ENCODE results near the gene AIPL1. TPM values are rescaled to one million over a fixed set of nuclear protein-coding genes. Genes with fewer than 3 reads are reported as not detected.

Gene AIPL1
- total RNA-seq, 4 donors from 2014 or later: not detected

- Histone ChIP-seq H3K4me1 (peaks cover 0 to 11% (median 0%) of the 10 kb centered on the region in 3 donors), H3K4me3 (no peak overlapping the region), H3K27me3 (peaks cover 5% of the 10 kb centered on the region), H3K27ac (no peak overlapping the region), H3K9me3 (no peaks in the 10 kb centered on the region), H3K36me3 (peaks cover 0 to 20% of the 10 kb centered on the region in 2 donors)
- ATAC-seq: no peak
- TF ChIP-seq CTCF (IDR thresholded peaks at IDR 0.05) (no peak), EP300 (IDR thresholded peaks at IDR 0.05) (no peak), POLR2A (IDR thresholded peaks at IDR 0.05) (no peak), POLR2AphosphoS5 (IDR thresholded peaks at IDR 0.05) (no peak)
- 43 to 54% methylated on average over 6 to 10 of the region's 12 CpGs for WGBS, 2 donors (ENCODE audit: low coverage in 1 of 2)
These were observed 16.3 kb upstream of the AIPL1 start for GRCh38 chr17:6450926-6451832.

GRCh38 chr17:6449307-6449706, 14.4 kb upstream of the AIPL1 start:
- Histone ChIP-seq H3K27ac (no peak overlapping the region), H3K36me3 (peaks cover 0 to 10% of the 10 kb centered on the region in 2 donors), H3K4me1 (peaks cover 0 to 7% (median 4%) of the 10 kb centered on the region in 3 donors), H3K27me3 (no peaks in the 10 kb centered on the region), H3K4me3 (no peak overlapping the region), H3K9me3 (no peaks in the 10 kb centered on the region)
- WGBS, 2 donors (ENCODE audit: low coverage in 1 of 2): 60 to 100% methylated on average over 1 to 4 of the region's 6 CpGs
- no peak for TF ChIP-seq EP300 (IDR thresholded peaks at IDR 0.05)
- no peak for TF ChIP-seq POLR2A (IDR thresholded peaks at IDR 0.05)
- TF ChIP-seq CTCF (IDR thresholded peaks at IDR 0.05): no peak
- TF ChIP-seq POLR2AphosphoS5 (IDR thresholded peaks at IDR 0.05): no peak
- no peak for ATAC-seq

GRCh38 chr17:6448473-6448872, 13.6 kb upstream of the AIPL1 start:
- 89% methylated on average over 3 of the region's 6 CpGs; no CpG with 5 or more reads in 1 of the 2 donors for WGBS, 2 donors (ENCODE audit: low coverage in 1 of 2)
- Histone ChIP-seq H3K36me3 (peaks cover 0 to 2% of the 10 kb centered on the region in 2 donors), H3K4me3 (no peak overlapping the region), H3K27me3 (no peaks in the 10 kb centered on the region), H3K9me3 (no peaks in the 10 kb centered on the region), H3K4me1 (peaks cover 0 to 14% (median 4%) of the 10 kb centered on the region in 3 donors), H3K27ac (no peak overlapping the region)
- ATAC-seq: no peak
- TF ChIP-seq POLR2A (IDR thresholded peaks at IDR 0.05): no peak
- TF ChIP-seq CTCF (IDR thresholded peaks at IDR 0.05): no peak
- no peak for TF ChIP-seq EP300 (IDR thresholded peaks at IDR 0.05)
- TF ChIP-seq POLR2AphosphoS5 (IDR thresholded peaks at IDR 0.05): no peak

- Histone ChIP-seq H3K9me3 (no peaks in the 10 kb centered on the region), H3K27ac (no peak overlapping the region), H3K4me1 (peaks cover 0 to 18% (median 7%) of the 10 kb centered on the region in 3 donors), H3K27me3 (no peaks in the 10 kb centered on the region), H3K36me3 (no peaks in the 10 kb centered on the region), H3K4me3 (no peak overlapping the region)
- WGBS, 2 donors (ENCODE audit: low coverage in 1 of 2): 73 to 94% methylated on average over 3 to 6 of the region's 9 CpGs
- TF ChIP-seq EP300 (IDR thresholded peaks at IDR 0.05) (no peak), CTCF (IDR thresholded peaks at IDR 0.05) (no peak), POLR2AphosphoS5 (IDR thresholded peaks at IDR 0.05) (no peak), POLR2A (IDR thresholded peaks at IDR 0.05) (no peak)
- no peak for ATAC-seq
These were observed 11.7 kb upstream of the AIPL1 start for GRCh38 chr17:6446516-6447100.
